Activated B cell treated with CpG ODN at 0.5 μM for 24 hours (primary cell): ENCODE data around the gene RPIA. TPM values are rescaled to one million over a fixed set of nuclear protein-coding genes. Genes with fewer than 3 reads are reported as not detected.
"Not testable (repeated sequence)": the region's sequence is repeated elsewhere in the genome, so short reads cannot be mapped to it uniquely, and the experiment has no call there.

Experiments
- ATAC-seq: fragments of 200-7000 bp; cut with Tn5 transposase; one replicate; pipeline ENCODE4 v1.10.0; 2021; ENCODE audit warnings: low read depth, mild to moderate bottlenecking, moderate library complexity
- CTCF ChIA-PET: fragments of 350-600 bp; sonication (Branson Sonifier 250); formaldehyde crosslinking; loops from one replicate; lab custom pipeline; 2021; ENCODE audit warnings: antibody characterized with exemption; lab: Charles Lee
- POLR2A ChIA-PET: fragments of 350-600 bp; sonication (Branson Sonifier 250); formaldehyde crosslinking; loops from one replicate; lab custom pipeline; 2021; ENCODE audit warnings: antibody characterized with exemption; lab: Charles Lee
- DNase-seq: peaks from one replicate; pipeline ENCODE4 v3.0.0; 2022
- H3K27ac Mint-ChIP-seq: one replicate; pipeline ENCODE4 v1.8.0; 2020; ENCODE audit warnings: mixed read lengths
- H3K27me3 Mint-ChIP-seq: one replicate; pipeline ENCODE4 v1.8.0; 2021; ENCODE audit warnings: mixed read lengths
- H3K36me3 Mint-ChIP-seq: one replicate; pipeline ENCODE4 v1.8.0; 2021; ENCODE audit warnings: low read depth, mixed read lengths
- H3K4me1 Mint-ChIP-seq: one replicate; pipeline ENCODE4 v1.8.0; 2021; ENCODE audit warnings: mixed read lengths
- H3K4me3 Mint-ChIP-seq: one replicate; pipeline ENCODE4 v1.8.0; 2020; ENCODE audit warnings: mild to moderate bottlenecking, mixed read lengths
- H3K9me3 Mint-ChIP-seq: one replicate; pipeline ENCODE4 v1.8.0; 2020; ENCODE audit warnings: mixed read lengths
- CTCF ChIP-seq: fragments of 200-600 bp; IDR thresholded peaks from one replicate; pipeline ENCODE4 v1.8.0; 2022; ENCODE audit warnings: antibody characterized with exemption, mild to moderate bottlenecking
- intact Hi-C: fragments of 100-400 bp; cut with micrococcal nuclease; formaldehyde crosslinking; loops from one replicate; pipeline ENCODE4 v1.15.1; 2024
- total RNA-seq: library from RNA; stranded (reverse); gene quantifications from 2 replicates; pipeline ENCODE4 v1.2.3, GENCODE V29; 2022

The RPIA gene
- 34.9 and 35.9 TPM in 2 replicates for total RNA-seq

DNA sequence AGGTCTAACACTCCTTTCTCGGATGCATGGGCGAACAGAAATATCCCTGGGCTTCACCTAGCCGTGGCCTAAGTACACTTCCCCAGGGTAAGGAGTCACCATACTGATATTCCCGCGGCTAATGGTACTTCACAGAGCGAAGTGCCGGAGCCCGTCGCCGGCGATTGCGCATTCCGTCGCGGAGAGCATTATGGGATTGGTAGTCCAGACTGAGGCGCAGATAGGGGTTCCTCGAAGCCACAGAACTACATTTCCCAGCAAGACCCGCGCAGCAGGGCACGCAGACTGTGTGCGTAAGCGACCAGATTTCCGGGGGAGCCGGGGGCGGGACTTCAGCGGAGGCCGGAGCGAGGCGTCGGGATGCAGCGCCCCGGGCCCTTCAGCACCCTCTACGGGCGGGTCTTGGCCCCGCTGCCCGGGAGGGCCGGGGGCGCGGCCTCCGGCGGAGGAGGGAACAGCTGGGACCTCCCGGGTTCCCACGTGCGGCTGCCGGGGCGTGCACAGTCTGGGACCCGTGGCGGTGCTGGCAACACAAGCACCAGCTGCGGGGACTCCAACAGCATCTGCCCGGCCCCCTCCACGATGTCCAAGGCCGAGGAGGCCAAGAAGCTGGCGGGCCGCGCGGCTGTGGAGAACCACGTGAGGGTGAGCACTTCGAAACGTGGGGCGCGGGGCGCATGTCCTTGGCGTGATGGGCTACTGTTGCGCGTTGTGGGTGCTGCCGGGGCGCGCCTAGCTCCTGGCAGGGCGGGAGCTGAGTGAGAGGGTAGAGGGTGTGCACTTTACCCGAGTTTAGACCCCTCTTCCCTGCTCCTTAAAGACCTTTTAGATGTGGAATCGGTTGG, at the start of gene RPIA:
Gene RPIA, plus strand, starts transcription at position 335 of the 845 bp plus-strand sequence. Its CDS starts 26 bp downstream, at position 361.
- intact Hi-C loops: loop anchor here (1.0 kb wide), 3 partner anchors 19 to 91 kb away; partner anchors contain the start of gene EIF2AK3

GRCh38 chr2:88642278-88642677, 49.2 kb upstream of the RPIA start:
- no peaks in the 10 kb centered on the region for H3K4me1 Mint-ChIP-seq
- H3K27ac Mint-ChIP-seq: no peak overlapping the region
- POLR2A ChIA-PET: no interaction called here
- intact Hi-C loops: no loop called here
- no peak overlapping the region for H3K4me3 Mint-ChIP-seq
- H3K36me3 Mint-ChIP-seq: no peaks in the 10 kb centered on the region
- DNase-seq (no peak), ATAC-seq (no peak)
- CTCF ChIA-PET: no interaction called here
- H3K27me3 Mint-ChIP-seq: no peaks in the 10 kb centered on the region
- peaks cover 7% of the 10 kb centered on the region for H3K9me3 Mint-ChIP-seq
- no peak for TF ChIP-seq CTCF

More for the DNA sequence above, at the start of gene RPIA:
- DNase-seq: peak; percentile 94
- ChIA-PET POLR2A (interaction anchor here (0.6 to 2.0 kb wide), 4 partner anchors 19 to 166 kb away, joined by 3 to 8 read pairs (median 4); no protein-coding TSS in a partner anchor), CTCF (interaction anchor here (1.0 to 2.1 kb wide), 6 partner anchors 20 to 100 kb away, joined by 3 to 6 read pairs (median 4); no protein-coding TSS in a partner anchor)
- ATAC-seq: peak; percentile 94
- Mint-ChIP-seq H3K9me3 (no peaks in the 10 kb centered on the region), H3K27ac (peak within 1 kb of the TSS; percentile 86), H3K4me1 (peaks cover 44% of the 10 kb centered on the region), H3K4me3 (peak within 1 kb of the TSS; percentile 96), H3K27me3 (no peaks in the 10 kb centered on the region), H3K36me3 (peaks cover 11% of the 10 kb centered on the region)
- no peak for TF ChIP-seq CTCF

- not testable (repeated sequence) for H3K4me1 Mint-ChIP-seq
- POLR2A ChIA-PET: interaction anchor here (0.7 kb wide), 1 partner anchor 209 kb away, joined by 3 read pairs; no protein-coding TSS in a partner anchor
These were observed 46.1 kb upstream of the RPIA start for GRCh38 chr2:88645291-88645882.

GRCh38 chr2:88651646-88652045, 39.8 kb upstream of the RPIA start:
- Mint-ChIP-seq H3K4me3 (no peak overlapping the region), H3K9me3 (no peaks in the 10 kb centered on the region), H3K4me1 (no peaks in the 10 kb centered on the region), H3K27ac (no peak overlapping the region), H3K36me3 (no peaks in the 10 kb centered on the region), H3K27me3 (no peaks in the 10 kb centered on the region)
- CTCF ChIA-PET: no interaction called here
- intact Hi-C loops: no loop called here
- ATAC-seq: no peak
- POLR2A ChIA-PET: no interaction called here
- no peak for DNase-seq
- TF ChIP-seq CTCF: no peak

More at GRCh38 chr2:88645291-88645882, 46.1 kb upstream of the RPIA start:
- H3K36me3 Mint-ChIP-seq, DNase-seq, H3K9me3 Mint-ChIP-seq, H3K4me3 Mint-ChIP-seq, H3K27ac Mint-ChIP-seq, intact Hi-C loops, ATAC-seq, H3K27me3 Mint-ChIP-seq: not testable (repeated sequence)
- CTCF ChIA-PET: interaction anchor here (0.8 to 1.6 kb wide), 4 partner anchors 11 to 54 kb away, joined by 3 to 4 read pairs (median 4); no protein-coding TSS in a partner anchor

GRCh38 chr2:88654714-88655113, 36.8 kb upstream of the RPIA start:
- POLR2A ChIA-PET: no interaction called here
- Mint-ChIP-seq H3K9me3 (no peaks in the 10 kb centered on the region), H3K4me3 (no peak overlapping the region), H3K36me3 (no peaks in the 10 kb centered on the region), H3K27me3 (no peaks in the 10 kb centered on the region), H3K27ac (no peak overlapping the region), H3K4me1 (no peaks in the 10 kb centered on the region)
- intact Hi-C loops: no loop called here
- CTCF ChIA-PET: interaction anchor here (0.8 kb wide), 1 partner anchor 15 kb away, joined by 3 read pairs; no protein-coding TSS in a partner anchor
- ATAC-seq (no peak), DNase-seq (no peak)
- TF ChIP-seq CTCF: no peak
